Mesodermal cell (in vitro differentiated cells): Measurements from ENCODE around the gene ZNF827.
A peak's percentile ranks its signal among the peaks of the same experiment; 100 is the strongest.

Experiments used
- H3K27ac ChIP-seq: 2 replicates; pipeline ENCODE4 v1.7.0; 2013; ENCODE audit warnings: mild to moderate bottlenecking, low read depth, low read length, moderate library complexity; ENCODE audit not compliant: severe bottlenecking
- H3K36me3 ChIP-seq: 2 replicates; pipeline ENCODE4 v1.7.1; 2013; ENCODE audit warnings: mild to moderate bottlenecking, low read length, moderate library complexity; ENCODE audit not compliant: control insufficient read depth, insufficient read depth
- H3K4me1 ChIP-seq: one replicate; pipeline ENCODE4 v1.7.1; 2013; ENCODE audit warnings: mild to moderate bottlenecking, low read length; ENCODE audit not compliant: insufficient read depth, control insufficient read depth, poor library complexity, severe bottlenecking
- H3K4me3 ChIP-seq: 2 replicates; pipeline ENCODE4 v1.7.0; 2013; ENCODE audit warnings: low read length, control low read depth, mild to moderate bottlenecking; ENCODE audit not compliant: insufficient read depth, poor library complexity, severe bottlenecking; ENCODE audit errors: extremely low read depth
- H3K9me3 ChIP-seq: 2 replicates; pipeline ENCODE4 v1.7.1; 2013; ENCODE audit warnings: mild to moderate bottlenecking, low read length, moderate library complexity; ENCODE audit not compliant: control insufficient read depth
- WGBS, 2 experiments: methylation state at CpG; one replicate each; pipeline ENCODE4 v1.1.5; 2013; ENCODE audit warnings: missing lambda C conversion rate in 2 of 2; ENCODE audit not compliant: insufficient coverage in 2 of 2; 5-methylcytosine and 5-hydroxymethylcytosine counted together

The ZNF827 gene

GRCh38 chr4:145951931-145952330 is 13.3 kb upstream of the ZNF827 start:
- H3K36me3 ChIP-seq: no peaks in the 10 kb centered on the region
- H3K4me3 ChIP-seq: no peak overlapping the region
- no peaks in the 10 kb centered on the region for H3K4me1 ChIP-seq
- H3K27ac ChIP-seq: no peak overlapping the region
- WGBS, 2 experiments: 80 to 88% methylated on average over 2 of the region's 2 CpGs
- no peaks in the 10 kb centered on the region for H3K9me3 ChIP-seq

DNA sequence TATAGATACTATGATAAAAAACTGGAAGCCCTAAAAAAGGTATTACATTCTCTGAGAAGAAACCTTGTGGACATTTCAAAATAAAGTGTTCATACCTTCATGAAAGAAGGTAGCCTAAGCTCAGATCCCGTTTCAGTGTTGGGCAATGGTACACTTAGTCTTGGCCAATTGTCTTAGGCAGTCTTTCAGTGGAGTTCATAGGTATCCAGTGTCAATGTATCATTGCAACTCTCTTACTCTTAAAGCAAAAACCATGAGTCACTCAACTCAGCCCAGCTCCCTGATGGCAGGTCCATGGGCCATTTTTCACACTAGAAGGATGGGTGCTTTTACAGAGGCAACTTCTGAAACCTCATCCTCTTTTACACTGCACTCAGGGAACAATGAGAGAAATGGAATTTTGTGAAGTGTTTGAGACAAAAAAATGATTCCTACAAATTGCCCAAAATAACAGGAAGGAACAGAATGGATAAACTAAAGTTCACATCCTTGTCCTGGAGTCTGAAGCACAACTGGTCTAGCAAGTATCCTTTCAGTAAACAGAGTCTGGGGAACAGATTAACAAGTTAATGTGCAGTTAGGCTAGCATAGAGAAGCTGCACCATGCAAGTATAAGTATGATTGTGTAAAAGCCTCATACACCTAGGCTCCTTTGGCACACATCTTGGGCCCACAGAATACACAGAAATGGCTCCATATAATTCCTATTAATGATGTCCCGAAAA is 7.0 kb upstream of the ZNF827 start:
- no peaks in the 10 kb centered on the region for H3K9me3 ChIP-seq
- WGBS, 2 experiments: 93% methylated on average over 2 of the region's 2 CpGs
- no peaks in the 10 kb centered on the region for H3K36me3 ChIP-seq

DNA sequence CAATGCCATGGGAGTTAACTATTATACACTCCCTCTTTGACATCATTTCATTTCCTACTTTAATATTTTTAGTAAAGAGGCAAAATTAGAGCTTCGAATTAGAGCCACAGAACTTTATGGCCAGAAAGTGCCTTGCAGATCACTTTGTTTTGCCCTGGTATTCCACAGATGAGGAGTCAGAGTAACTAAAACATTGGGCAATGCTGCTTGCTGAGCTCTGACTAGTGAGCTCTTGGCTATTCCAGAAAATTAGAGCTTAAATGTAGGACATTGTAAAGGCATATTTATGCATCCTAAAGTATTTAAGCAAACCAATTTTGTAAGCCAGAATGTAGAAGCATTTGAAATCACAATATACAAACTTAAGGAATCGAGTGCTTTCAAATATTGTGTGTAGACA is 6.3 kb upstream of the ZNF827 start:
- H3K4me1 ChIP-seq: no peaks in the 10 kb centered on the region
- no peaks in the 10 kb centered on the region for H3K9me3 ChIP-seq
- 80 to 100% methylated on average over 1 of the region's 2 CpGs for WGBS, 2 experiments
- H3K27ac ChIP-seq: no peak overlapping the region
- no peaks in the 10 kb centered on the region for H3K36me3 ChIP-seq
- no peak overlapping the region for H3K4me3 ChIP-seq

More for the DNA sequence above, 7.0 kb upstream of the ZNF827 start:
- Histone ChIP-seq H3K4me1 (no peaks in the 10 kb centered on the region), H3K27ac (no peak overlapping the region), H3K4me3 (no peak overlapping the region)

- H3K4me3 ChIP-seq: no peak overlapping the region
- H3K9me3 ChIP-seq: no peaks in the 10 kb centered on the region
- H3K36me3 ChIP-seq: no peaks in the 10 kb centered on the region
- peaks cover 6% of the 10 kb centered on the region for H3K4me1 ChIP-seq
- no peak overlapping the region for H3K27ac ChIP-seq
These were observed 1.2 kb upstream of the ZNF827 start for GRCh38 chr4:145939856-145940255.

DNA sequence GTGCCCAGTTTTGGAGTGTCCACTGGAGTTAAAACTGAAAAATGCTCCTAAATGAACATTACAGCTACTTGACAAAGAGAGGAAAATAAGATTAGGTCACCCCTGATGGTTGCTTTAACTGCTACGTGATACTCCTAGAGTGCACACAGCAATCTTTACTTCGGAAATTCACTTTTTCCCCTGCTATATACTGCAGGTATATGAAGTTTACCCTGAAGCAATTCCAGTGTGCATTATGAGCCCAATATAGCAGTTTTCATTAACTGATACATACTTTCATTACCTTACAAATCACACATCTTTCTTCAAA is 773 bp upstream of the ZNF827 start:
- Histone ChIP-seq H3K4me3 (peak overlapping the region; percentile 88), H3K4me1 (peaks cover 6% of the 10 kb centered on the region), H3K9me3 (no peaks in the 10 kb centered on the region), H3K27ac (peak overlapping the region; percentile 50), H3K36me3 (no peaks in the 10 kb centered on the region)
- 14% methylated on average over 2 of the region's 2 CpGs; no CpG with 5 or more reads in 1 of the 2 experiments for WGBS, 2 experiments

- Histone ChIP-seq H3K36me3 (peaks cover 5% of the 10 kb centered on the region), H3K4me3 (peak overlapping the region; percentile 88), H3K9me3 (no peaks in the 10 kb centered on the region), H3K27ac (peak overlapping the region; percentile 86), H3K4me1 (peaks cover 6% of the 10 kb centered on the region)
- WGBS, 2 experiments: 0% methylated on average over 3 to 6 of the region's 18 CpGs
These were observed 532 bp downstream of the ZNF827 start for GRCh38 chr4:145937971-145938611.

GRCh38 chr4:145936997-145937901 is 1.4 kb downstream of the ZNF827 start:
- no peaks in the 10 kb centered on the region for H3K9me3 ChIP-seq
- peaks cover 9% of the 10 kb centered on the region for H3K36me3 ChIP-seq
- peaks cover 6% of the 10 kb centered on the region for H3K4me1 ChIP-seq
- WGBS, 2 experiments: 0 to 1% methylated on average over 37 to 41 of the region's 95 CpGs
- H3K4me3 ChIP-seq: peak overlapping the region; percentile 88
- H3K27ac ChIP-seq: peak overlapping the region; percentile 88

- 0 to 1% methylated on average over 16 to 27 of the region's 70 CpGs for WGBS, 2 experiments
- Histone ChIP-seq H3K27ac (peak overlapping the region; percentile 88), H3K4me1 (peaks cover 6% of the 10 kb centered on the region), H3K36me3 (peaks cover 9% of the 10 kb centered on the region), H3K4me3 (peak overlapping the region; percentile 88), H3K9me3 (no peaks in the 10 kb centered on the region)
These were observed 2.3 kb downstream of the ZNF827 start for GRCh38 chr4:145936142-145936996.

GRCh38 chr4:145935253-145936141 is 3.1 kb downstream of the ZNF827 start:
- peaks cover 9% of the 10 kb centered on the region for H3K36me3 ChIP-seq

More at GRCh38 chr4:145935253-145936141, 3.1 kb downstream of the ZNF827 start:
- Histone ChIP-seq H3K4me1 (peaks cover 6% of the 10 kb centered on the region), H3K27ac (peak overlapping the region; percentile 88), H3K4me3 (peak overlapping the region; percentile 88), H3K9me3 (no peaks in the 10 kb centered on the region)
- WGBS, 2 experiments: 0 to 9% methylated on average over 1 to 8 of the region's 18 CpGs
